HL-60 (cell line): ENCODE data around the gene PPM1J.

Experiments used
- DNase-seq, 2 experiments: peaks; one replicate each; pipeline ENCODE4 v3.0.0-alpha.2; 2010 to 2020; ENCODE audit warnings: low read depth in 1 of 2, low spot score in 1 of 2
- H3K27ac ChIP-seq: fragments of 250-450 bp; sonication (Bioruptor Pico); replicated peaks from 2 replicates; pipeline ENCODE4 v1.5.1; 2020; ENCODE audit warnings: mild to moderate bottlenecking, moderate library complexity
- H3K27me3 ChIP-seq: fragments of 250-450 bp; sonication (Bioruptor Pico); 2 replicates; pipeline ENCODE4 v1.5.1; 2021; ENCODE audit warnings: mild to moderate bottlenecking, moderate library complexity; ENCODE audit not compliant: insufficient read depth, poor library complexity, severe bottlenecking
- H3K4me3 ChIP-seq: replicated peaks from 2 replicates; pipeline ENCODE4 v1.5.1; 2011; ENCODE audit warnings: mild to moderate bottlenecking, control low read depth, low read length; ENCODE audit not compliant: insufficient read depth
- GABPA ChIP-seq: IDR thresholded peaks from 2 replicates; pipeline ENCODE4 v1.6.1; 2012; ENCODE audit warnings: low read depth
- POLR2AphosphoS5 ChIP-seq: IDR thresholded peaks from 2 replicates; pipeline ENCODE4 v1.6.1; 2012; ENCODE audit warnings: low read depth
- SPI1 ChIP-seq: IDR thresholded peaks from 2 replicates; pipeline ENCODE4 v1.6.1; 2012; ENCODE audit warnings: low read depth, mild to moderate bottlenecking, borderline replicate concordance
- TF ChIP-seq, protein P1 (sequence below): IDR thresholded peaks from 2 replicates; pipeline ENCODE4 v1.6.1; 2012; ENCODE audit warnings: low read depth; ENCODE audit not compliant: insufficient replicate concordance
- TF ChIP-seq, protein P2 (sequence below): IDR thresholded peaks from one replicate; pipeline ENCODE4 v1.5.1; 2011; ENCODE audit warnings: low read length, control low read depth, inconsistent platforms; ENCODE audit not compliant: insufficient read depth

PPM1J gene

DNA sequence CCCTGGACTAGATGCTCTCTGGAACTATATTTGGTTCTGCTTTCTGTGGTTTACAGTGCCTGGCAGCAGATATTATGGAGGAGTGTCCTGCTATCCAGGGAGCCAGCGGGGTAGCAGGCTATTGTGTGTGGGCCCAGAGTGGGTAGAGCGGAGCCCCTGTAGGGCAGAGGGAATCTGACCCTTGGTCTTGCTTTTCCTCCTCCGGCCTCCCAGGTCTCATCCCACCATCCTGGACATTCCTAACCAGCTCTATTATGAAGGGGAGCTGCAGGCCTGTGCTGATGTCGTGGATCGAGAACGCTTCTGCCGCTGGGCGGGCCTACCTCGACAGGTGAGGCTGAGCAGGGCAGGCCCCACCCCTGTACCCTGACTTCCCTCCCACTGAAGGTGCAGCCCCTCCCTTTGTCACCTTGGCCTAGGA is 17.3 kb downstream of the PPM1J start:
- Histone ChIP-seq H3K4me3 (no peak overlapping the region), H3K27ac (no peak overlapping the region), H3K27me3 (no peaks in the 10 kb centered on the region)
- no peak for DNase-seq
- TF ChIP-seq GABPA (no peak), POLR2AphosphoS5 (no peak), SPI1 (no peak)
- TF ChIP-seq, protein P1, sequence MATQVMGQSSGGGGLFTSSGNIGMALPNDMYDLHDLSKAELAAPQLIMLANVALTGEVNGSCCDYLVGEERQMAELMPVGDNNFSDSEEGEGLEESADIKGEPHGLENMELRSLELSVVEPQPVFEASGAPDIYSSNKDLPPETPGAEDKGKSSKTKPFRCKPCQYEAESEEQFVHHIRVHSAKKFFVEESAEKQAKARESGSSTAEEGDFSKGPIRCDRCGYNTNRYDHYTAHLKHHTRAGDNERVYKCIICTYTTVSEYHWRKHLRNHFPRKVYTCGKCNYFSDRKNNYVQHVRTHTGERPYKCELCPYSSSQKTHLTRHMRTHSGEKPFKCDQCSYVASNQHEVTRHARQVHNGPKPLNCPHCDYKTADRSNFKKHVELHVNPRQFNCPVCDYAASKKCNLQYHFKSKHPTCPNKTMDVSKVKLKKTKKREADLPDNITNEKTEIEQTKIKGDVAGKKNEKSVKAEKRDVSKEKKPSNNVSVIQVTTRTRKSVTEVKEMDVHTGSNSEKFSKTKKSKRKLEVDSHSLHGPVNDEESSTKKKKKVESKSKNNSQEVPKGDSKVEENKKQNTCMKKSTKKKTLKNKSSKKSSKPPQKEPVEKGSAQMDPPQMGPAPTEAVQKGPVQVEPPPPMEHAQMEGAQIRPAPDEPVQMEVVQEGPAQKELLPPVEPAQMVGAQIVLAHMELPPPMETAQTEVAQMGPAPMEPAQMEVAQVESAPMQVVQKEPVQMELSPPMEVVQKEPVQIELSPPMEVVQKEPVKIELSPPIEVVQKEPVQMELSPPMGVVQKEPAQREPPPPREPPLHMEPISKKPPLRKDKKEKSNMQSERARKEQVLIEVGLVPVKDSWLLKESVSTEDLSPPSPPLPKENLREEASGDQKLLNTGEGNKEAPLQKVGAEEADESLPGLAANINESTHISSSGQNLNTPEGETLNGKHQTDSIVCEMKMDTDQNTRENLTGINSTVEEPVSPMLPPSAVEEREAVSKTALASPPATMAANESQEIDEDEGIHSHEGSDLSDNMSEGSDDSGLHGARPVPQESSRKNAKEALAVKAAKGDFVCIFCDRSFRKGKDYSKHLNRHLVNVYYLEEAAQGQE: no peak
- TF ChIP-seq, protein P2, sequence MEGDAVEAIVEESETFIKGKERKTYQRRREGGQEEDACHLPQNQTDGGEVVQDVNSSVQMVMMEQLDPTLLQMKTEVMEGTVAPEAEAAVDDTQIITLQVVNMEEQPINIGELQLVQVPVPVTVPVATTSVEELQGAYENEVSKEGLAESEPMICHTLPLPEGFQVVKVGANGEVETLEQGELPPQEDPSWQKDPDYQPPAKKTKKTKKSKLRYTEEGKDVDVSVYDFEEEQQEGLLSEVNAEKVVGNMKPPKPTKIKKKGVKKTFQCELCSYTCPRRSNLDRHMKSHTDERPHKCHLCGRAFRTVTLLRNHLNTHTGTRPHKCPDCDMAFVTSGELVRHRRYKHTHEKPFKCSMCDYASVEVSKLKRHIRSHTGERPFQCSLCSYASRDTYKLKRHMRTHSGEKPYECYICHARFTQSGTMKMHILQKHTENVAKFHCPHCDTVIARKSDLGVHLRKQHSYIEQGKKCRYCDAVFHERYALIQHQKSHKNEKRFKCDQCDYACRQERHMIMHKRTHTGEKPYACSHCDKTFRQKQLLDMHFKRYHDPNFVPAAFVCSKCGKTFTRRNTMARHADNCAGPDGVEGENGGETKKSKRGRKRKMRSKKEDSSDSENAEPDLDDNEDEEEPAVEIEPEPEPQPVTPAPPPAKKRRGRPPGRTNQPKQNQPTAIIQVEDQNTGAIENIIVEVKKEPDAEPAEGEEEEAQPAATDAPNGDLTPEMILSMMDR: no peak

DNA sequence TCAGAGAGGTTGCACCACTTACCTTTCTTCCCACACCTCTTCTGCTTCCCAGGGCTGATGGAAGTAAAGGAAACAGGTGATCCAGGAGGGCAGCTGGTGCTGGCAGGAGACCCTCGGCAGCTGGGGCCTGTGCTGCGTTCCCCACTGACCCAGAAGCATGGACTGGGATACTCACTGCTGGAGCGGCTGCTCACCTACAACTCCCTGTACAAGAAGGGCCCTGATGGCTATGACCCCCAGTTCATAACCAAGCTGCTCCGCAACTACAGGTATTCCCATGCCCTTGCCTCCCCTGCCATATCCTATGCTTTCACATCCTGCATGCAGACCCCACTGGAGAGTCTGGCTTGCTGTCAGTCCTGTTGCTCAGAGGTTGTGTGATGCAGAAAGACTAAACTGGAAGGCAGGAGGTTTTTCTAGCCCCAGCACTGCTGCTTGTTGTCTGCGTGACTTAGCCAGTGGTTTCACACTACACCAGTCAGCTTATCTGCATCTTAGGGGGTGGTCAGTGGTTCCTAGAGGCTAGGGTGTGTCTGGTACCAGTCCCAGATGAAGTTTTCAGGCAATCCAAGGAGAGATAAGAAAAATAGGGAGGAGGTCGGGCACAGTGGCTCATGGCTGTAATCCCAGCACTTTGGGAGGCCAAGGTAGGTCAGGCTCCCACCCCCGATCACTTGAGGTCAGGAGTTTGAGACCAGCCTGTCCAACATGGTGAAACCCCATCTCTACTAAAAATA is 18.4 kb downstream of the PPM1J start:
- Histone ChIP-seq H3K4me3 (no peak overlapping the region), H3K27me3 (no peaks in the 10 kb centered on the region), H3K27ac (no peak overlapping the region)
- DNase-seq: no peak
- TF ChIP-seq, protein P1: no peak
- no peak for TF ChIP-seq SPI1
- no peak for TF ChIP-seq POLR2AphosphoS5
- TF ChIP-seq, protein P2: no peak
- TF ChIP-seq GABPA: no peak

DNA sequence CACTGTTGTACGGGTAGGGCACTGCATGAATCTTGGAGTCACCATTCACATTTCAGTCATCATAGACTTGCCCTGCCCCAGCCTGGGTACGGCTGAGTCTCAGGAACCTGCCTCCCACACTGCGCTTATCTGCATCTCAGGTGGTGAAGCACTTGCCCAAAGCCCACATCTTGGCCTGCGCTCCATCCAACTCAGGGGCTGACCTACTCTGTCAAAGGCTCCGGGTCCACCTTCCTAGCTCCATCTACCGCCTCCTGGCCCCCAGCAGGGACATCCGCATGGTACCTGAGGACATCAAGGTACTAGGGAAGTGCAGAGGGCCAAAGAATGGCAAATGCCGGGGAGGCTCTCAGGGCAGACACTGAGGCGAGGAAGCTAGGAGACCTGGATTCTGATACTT is 19.9 kb downstream of the PPM1J start:
- no peak overlapping the region for H3K4me3 ChIP-seq
- H3K27ac ChIP-seq: no peak overlapping the region
- no peak for DNase-seq
- no peak for TF ChIP-seq POLR2AphosphoS5
- TF ChIP-seq, protein P1: no peak
- no peak for TF ChIP-seq SPI1
- TF ChIP-seq, protein P2: no peak
- no peak for TF ChIP-seq GABPA
- no peaks in the 10 kb centered on the region for H3K27me3 ChIP-seq
